DND-41 (cell line): ENCODE results near the gene RAB25.

Experiments
- CTCF ChIP-seq: IDR thresholded peaks from 2 replicates; pipeline ENCODE4 v1.5.1; 2012; ENCODE audit warnings: borderline replicate concordance, low read length, moderate library complexity, mild to moderate bottlenecking; ENCODE audit not compliant: poor library complexity, severe bottlenecking; ENCODE audit errors: extremely low read depth
- EZH2 ChIP-seq: IDR thresholded peaks from 3 replicates; pipeline ENCODE4 v1.6.1; 2012; ENCODE audit warnings: borderline replicate concordance, low read depth, mild to moderate bottlenecking, moderate library complexity, low read length, inconsistent platforms; ENCODE audit not compliant: severe bottlenecking

- TF ChIP-seq CTCF (no peak), EZH2 (no peak)
These were observed 8.8 kb downstream of the RAB25 start for GRCh38 chr1:156069490-156070455.
